HL-60/S4 treated with phorbol 12-myristate 13-acetate at 8.2 ng/mL for 4 days and 3 days (cell line): Measurements from ENCODE around the gene CDC42BPB.

ENCODE experiments used
- in situ Hi-C: fragments of 300-500 bp; cut with MboI; formaldehyde crosslinking; loops from 2 replicates; pipeline ENCODE4 v1.15.0; 2022; ENCODE audit warnings: low sequenced_read_pairs

Gene CDC42BPB

DNA sequence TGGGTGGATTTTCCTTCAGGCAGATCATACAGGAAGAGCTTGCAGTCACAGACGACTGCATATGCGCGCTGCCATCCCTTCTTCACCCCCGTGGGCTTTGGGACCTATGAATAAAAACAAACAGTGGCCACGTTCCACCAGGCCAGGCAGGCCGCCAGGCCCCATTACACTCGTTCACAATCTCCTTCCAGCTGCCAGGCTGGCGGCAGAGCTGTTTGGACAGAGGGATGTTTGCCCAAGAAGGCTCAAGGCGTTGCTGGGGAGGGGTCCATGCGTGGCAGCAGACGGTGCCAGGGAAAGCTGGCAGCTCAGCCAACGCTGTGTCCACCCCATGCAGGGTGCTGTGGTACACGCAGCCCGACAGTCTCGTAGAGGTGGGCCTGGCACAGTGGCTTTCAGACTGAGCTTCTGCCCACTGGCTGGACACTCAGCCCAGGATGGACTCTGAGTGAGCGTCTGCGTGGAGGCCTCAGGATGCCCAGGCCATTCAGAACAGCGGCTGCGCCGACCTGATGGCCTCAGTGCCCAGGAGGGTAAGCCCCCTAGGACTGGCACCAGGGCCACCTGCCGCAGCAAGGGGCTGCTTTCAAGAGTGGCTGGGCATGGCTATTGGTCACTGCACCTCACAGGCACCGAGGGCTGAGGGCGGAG is 107.4 kb downstream of the CDC42BPB start:
- in situ Hi-C loops = no loop called here

DNA sequence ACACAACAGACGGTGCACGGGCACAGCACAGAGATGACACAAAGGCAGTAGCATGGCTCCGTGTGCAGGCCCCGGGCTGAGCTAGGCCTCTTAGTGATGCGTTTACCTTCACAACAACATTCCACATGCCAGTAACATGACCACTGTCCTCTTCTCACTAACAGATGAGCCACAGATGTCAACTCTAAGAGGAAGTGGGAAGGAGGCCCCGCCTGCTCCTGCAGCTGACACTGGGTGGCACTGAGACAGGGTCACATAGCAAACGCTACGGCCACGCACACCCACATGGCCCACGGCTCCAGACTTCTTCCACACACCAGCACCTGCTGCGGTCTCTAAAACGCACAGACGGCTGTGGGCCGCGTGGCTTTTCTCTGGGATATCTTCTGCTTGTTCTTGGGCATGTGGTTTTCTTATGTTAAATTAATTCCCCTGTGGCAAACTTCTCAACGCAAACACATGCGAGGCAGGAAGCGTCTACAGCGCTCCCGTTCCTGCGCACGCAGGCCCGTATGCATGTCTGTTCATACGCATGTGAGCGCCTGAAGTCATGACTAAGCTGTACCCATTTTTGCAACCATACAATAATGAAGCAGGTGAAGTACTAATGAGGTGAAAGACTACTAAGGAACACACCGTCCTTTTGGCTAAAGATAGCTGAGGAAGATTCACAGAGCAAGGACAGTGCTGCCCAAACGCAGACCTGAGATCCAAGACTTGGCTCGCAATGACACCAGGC is 108.1 kb downstream of the CDC42BPB start:
- in situ Hi-C loops = no loop called here

DNA sequence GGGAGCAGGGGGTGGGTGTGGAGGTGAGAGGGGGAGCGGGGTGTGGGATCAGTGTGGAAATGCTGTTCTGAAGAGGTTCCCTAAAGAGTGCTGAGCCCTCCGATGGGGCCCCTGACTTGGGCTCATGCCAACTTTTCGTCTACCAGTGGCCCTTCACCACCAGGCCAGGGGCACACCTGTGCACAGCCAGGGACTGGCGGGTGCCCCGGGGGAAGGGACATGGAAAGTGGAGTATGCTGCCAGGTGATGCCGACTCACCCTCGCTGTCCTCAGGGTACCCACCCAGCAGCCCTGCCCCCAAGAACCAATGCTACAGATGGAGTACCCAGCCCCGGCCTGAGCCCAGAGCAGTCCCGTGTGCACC is 108.7 kb downstream of the CDC42BPB start:
- in situ Hi-C loops = no loop called here

DNA sequence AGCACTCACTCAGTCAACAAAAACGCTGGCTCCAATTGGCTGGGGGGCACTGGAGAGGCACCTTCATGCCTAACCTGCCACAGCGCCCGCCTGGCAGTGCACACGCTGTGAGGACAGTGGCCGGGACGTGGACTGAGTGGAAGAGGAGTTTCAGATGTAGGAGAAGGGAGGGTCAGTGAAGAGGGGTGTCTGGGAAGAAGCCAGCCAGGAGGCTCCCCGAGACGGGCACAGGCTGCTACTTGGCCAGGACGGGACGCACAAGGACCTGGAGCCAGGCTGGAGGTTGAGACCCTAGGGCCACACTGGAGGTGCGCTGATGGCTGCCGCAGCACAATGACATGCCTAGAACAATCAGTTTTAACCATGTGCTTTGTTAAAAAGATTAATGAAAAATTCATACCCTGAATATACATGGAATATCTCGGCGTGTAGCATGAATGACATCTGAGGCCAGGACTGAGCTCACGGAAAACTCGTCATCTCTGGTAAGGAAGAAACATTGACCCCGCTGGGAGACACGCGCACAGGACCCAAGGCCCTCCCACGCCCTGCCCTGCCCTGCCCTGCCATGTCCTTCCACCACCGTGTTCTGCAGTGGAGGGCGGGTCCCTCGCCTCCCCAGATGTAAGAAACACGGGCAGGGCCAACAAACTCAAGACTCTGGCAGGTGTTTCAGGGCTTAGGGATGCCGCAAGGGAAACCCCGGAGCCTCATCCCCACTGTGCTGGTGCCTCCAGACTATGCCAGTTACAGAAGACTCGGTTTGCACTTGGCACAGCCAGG is 109.8 kb downstream of the CDC42BPB start:
- in situ Hi-C loops = no loop called here

DNA sequence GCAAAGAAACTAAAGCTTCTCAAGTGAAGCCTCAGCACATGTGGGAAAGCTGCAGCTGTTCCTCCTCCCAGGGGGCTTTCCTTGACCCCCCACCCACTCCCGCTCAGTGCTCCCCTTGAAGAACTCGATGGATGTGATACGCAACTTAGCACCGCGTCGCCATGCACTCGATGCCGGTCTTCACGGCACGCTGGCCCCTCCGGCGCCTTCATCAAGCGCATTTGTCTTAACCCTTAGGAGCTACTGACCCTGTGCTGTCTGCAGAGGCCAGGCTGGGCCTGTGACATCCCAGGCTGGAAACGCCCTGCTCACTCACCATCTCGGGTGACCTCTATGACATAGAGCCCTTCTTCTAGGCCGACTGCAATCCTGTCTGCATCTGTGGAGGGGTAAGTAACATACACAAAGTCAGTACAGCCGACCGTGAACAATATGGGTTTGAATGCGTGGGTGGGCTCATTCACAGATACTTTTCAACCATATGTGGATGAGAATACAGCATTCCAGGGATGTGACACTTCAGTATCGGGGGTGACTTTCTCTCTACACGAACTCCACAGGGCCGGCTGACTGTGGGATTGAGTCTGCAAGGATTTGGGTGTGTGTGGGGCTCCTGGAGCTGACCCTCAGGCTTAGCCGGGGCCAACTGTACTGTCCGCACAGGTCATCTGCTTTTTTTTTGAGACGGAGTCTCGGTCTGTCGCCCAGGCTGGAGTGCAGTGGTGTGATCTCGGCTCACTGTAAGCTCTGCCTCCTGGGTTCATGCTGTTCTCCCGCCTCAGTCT is 111.8 kb downstream of the CDC42BPB start:
- in situ Hi-C loops = no loop called here

DNA sequence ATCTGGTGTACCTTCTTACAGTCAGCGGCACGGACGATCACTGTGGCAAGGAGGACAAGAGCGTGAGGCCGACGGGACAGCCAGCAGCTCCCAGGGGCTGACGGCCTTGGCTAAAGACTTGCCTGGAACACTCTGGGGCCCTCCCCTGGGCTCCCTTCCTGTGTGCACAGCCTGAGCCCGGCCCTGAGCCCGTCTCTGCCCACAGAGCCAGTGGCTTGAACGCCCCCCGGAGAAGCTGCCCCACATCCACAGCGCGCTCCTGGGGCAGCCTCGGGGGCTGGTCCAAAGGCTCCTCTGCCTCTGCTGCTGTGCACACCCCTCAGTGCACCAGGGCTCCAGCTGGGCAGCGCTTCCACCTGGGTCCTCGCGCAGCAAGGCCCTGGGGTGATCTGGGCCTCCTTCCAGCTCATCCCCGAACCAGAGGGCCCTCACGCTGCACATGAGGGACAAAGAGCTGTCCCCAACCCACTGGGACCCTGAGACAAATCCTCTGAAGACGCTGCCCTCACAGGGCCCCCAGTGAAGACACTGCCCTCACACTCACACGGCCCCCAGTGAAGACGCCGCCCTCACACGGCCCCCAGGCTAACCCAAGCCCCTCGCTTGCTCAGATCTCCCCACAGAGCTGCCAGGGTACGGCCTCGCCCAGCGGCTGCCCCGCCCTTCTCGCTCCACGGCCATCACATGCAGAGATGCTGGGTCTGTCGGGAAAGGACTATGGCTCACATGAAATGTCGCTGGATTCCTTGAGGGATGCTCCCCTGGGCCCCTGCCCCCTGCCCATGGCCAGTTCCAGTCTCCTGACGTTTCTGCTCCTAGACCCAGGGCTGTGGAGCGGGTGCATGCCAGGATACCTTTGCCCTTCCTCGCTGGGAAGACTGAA is 112.7 kb downstream of the CDC42BPB start:
- in situ Hi-C loops = no loop called here

DNA sequence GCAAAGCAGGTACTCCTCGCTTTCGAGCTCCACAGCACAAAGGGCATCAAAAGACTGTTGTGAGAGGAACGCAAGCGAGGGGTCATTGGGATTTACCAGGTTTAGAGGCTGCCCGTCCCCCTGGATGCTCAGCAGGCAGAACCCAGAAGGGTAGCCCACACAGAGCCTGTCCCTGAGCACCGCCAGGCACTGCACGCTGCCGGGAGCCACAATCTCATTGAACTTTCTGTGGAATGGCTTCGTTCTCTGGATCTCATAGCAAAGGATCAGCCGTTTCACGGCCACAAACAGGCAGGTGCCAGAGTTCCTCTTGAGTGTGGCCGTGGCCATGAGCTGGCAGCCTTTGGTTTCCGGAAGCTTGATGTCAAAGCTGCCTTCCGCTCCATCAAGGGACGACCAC is 113.4 kb downstream of the CDC42BPB start:
- in situ Hi-C loops = no loop called here

DNA sequence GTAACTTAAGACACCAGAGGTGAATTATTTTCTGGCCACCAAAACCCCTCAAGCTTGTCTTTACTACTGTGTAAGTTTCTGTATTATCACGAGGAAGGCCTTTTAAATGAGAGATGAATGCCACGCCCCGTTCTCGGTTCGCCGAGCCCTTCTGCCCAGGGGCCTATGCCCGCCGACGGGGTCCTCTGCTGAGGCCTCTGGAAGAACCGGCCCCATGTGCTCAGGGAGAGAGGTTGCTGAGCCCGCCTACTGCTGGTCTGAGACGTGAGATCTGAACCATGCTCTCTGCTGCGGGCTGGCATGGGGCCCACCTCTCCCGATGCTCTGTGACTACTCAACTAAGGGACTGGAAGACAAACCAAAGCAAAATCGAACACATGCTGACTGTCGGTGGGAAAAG is 113.9 kb downstream of the CDC42BPB start:
- in situ Hi-C loops = no loop called here

DNA sequence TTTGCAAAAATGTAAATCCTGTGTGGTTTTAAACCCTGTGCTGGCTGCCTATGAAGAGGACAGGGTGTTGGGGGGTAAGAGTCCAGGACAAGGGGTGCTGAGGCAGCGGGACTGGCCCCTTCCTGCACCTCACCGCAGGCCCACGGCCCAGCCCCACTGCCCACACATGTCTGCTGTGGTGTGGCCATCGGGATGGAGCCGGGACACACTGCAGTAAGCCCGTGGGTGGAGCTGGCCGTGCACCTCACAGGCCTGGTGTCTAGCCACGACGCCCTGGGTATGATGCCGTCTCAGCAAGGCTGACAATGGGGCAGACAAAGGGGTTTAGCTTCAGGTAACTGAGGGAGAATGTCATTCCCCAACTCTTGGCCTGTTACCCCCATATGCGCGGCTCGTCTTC is 115.3 kb downstream of the CDC42BPB start:
- in situ Hi-C loops = no loop called here

DNA sequence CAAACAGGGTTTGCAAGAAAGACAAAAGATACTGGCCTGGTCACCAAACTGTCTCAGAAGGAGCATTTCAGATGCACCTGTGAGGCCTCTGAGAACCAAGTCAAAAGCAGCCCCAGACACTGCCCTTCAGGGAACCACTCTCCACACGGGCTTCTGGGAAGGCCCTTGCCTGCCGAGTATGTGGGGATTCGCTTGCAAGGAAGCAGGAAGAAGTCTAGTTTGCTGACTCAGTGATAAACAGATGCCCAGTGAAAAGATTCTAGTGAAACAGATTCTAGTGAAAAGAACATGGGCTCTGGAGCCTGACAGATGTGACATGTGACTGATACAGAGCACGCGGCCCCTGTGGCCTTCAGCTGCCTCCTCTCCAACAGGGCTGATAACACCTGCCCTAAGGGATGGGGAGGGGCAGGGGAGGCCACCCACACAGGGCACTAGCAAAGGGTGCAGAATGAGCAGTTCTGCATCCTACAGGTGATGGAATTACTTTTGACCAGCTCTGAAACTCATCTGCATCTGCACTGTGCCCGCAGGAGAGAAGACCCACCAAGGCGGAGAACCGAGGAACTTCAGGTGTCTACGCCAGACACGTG is 115.8 kb downstream of the CDC42BPB start:
- in situ Hi-C loops = no loop called here

DNA sequence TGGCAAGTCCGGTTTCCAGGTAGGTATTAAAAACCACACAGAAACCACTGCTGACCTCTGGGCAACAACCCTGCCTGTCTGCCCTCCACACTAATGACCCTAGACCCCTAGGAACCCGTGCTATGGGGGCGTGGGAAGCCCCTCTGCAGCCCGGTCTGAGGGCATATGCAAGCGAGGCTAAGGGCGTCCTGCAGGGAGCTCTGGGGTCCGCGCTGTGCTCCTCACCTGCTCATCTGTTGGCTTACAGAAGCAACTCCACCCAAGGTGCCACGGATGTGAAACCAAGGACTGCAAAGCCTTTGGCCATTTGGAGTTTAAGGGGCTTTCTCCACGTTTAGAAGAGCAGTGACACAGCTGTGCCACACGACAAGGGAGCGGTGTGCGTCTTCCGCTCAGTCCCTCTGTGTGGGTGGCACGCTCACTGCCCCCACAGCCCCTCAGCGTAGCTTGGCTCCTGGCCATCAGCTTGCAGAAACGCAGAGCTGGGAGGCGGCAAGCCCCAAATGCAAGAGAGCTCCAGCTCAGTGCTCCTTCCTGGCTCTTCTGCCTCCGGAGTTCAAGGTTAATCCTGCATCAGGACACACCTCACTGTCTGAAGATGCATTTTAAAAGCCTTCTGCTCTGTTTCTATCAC is 116.5 kb downstream of the CDC42BPB start:
- in situ Hi-C loops = no loop called here

DNA sequence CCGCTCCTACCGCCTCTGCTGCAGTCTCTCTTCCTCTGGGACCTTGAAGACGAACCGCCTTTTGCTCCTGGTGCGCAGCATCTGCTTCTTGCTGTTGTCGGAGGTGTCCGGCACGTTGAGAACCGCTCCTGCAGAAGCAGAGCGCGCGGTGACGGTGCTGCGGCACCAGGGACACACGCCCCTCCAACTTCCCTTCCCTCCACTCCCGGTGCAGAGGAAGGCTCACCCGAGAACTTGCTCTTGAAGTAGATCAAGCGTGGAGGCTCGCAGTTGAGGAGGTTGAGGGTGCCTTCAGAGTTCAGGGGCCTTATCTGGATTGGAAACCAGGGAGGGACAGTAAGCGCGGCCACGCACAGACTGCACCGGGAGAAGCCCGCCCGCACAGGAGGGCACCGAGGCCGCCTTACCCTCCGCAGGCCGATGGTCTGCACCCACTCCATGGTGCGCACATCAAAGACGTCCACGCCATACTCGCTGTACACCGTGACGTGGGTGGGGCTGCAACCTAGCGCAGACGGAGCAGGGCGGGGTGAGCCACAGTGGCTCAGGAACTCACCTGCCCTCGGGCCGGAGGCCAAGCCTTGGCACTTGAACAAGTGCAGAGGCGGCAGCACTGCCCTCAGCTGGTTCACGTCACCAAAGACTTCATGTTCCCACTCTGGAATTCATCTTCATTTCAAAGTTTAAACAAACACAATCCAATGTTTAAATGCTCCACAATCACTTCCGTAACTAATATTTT is 117.4 kb downstream of the CDC42BPB start:
- in situ Hi-C loops = no loop called here

DNA sequence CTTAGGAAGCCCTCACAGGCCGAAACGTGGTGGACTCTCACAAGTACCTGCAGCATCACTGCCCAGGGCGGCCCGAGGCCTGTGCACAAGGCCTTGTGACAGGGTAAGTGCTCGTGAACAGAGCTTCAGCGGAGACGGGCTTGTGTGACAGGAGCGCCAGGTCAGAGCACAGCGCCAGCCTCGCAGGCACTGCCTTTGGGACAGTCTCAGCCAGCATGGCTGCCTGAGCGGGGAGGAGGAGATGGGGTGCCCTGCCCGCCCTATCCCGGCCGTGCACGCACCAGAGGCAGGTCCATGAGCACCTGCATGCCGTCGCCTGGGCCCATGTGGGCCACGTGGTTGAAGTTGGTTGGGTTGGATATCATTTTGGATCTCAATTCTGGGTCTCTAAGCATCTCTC is 118.0 kb downstream of the CDC42BPB start:
- in situ Hi-C loops = no loop called here

DNA sequence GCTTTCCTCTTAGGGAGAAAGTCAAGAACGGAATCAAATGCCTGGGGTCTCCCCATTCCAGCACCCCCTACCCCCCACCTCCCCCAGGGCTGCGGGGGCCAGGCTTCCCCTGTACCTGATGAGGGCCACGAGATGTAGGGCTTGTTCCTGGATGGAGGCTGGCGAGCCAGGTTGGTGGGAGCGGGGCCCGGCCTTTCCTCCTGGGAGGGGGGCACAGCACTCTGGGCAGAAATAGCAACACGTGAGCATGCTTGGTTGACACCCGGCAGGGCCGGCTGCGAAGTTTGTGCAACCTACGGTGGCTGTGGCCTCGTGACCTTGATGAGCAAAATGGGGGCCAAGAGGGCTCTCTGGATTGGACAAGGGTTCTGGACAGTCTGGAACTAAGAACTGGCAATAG is 119.2 kb downstream of the CDC42BPB start:
- in situ Hi-C loops = no loop called here

DNA sequence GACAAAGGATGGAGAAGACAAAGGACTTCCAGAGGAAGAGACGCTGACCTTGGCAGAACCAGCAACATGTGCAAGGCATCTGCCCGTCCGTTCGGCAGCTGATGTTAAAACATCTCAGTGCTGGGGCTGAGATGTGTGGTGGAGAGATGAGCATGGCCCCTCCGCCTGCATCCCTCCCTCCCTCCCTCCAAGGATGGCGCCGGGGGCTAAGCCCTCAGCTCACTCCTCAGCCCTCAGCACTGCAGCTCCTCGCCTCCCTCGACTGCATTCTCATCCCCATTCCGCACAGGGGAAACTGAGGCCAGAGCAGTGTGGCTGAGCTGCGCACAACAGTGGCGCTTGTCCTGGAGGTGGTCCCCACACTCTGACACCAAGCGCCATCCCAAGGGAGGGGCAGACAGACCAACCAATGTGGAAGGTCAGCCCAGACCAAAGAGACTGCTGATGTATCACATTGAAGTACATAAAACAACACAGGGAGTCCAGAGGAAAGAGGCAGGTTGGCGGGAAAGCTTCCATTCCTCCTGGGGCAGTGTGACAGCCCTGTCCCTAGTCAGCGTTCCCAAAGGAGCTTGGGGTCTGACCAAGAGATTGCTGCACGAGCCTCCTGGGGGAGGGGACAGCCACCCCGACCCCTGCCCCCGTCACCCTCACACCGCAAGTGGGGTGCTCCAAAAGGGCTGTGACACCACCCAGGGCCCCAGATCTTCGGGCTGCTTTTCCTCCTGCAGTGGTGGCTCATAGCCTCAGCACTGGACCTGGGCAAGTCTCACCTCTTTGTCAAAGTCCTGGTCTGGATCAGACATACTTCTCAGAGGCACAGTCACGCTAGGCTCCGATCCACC is 119.8 kb downstream of the CDC42BPB start:
- in situ Hi-C loops = no loop called here

DNA sequence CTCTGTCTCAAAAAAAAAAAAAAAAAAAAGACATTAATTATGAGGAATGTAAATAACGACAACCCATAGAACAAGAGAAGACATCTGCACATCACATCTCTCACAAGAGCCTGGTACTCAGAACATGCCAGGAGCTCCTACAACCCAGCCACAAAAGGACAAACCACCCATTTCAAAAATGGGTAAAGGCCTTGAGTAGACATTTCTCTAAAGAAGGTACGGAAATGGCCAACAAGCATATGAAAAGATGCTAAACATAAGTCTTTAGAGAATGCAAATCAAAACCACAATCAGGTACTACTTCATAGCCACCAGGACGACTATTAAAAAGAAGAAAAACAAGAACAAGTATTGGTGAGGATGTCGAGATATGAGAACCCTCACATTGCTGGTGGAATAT is 121.6 kb downstream of the CDC42BPB start:
- in situ Hi-C loops = no loop called here

DNA sequence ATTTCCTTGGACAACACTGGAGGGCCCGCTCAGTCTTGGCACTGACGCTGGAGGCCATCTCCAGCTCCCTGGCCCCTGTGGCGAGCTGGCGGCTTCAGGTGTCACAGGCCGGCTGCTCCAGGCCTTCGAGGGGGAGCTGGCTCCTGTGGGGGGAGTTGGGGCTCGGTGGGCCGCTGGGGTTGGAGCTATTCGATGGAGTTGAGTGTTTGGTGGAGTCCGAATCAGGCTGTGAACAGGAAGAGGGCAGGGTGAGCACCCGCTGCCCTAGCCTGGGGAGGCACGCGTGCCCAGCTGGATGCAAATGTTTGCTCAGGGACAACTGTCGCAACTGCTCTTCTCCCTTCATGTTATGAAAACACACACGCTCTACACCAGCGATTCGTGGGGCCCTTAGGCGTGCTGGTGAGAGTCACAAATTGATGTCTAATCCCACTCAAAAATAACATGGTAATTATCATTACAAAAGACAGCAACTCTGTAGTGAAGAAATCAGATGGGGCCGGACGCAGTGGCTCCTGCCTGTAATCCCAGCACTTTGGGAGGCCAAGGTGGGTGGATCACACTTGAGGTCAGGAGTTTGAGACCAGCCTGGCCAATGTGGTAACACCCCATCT is 123.6 kb downstream of the CDC42BPB start:
- in situ Hi-C loops = no loop called here
